Neural progenitor cell (in vitro differentiated cells): Measurements from ENCODE around the gene STRIP1. TPM values are rescaled to one million over a fixed set of nuclear protein-coding genes. Genes with fewer than 3 reads are reported as not detected.
A peak's percentile ranks its signal among the peaks of the same experiment; 100 is the strongest.

Experiments used
- DNase-seq: peaks from one replicate; pipeline ENCODE4 v3.0.0-alpha.2; 2016; ENCODE audit warnings: low spot score
- H2AFZ ChIP-seq: fragments of 200-600 bp; sonication (generic); replicated peaks from 2 replicates; pipeline ENCODE4 v1.6.1; 2016; ENCODE audit warnings: antibody characterized with exemption
- H3F3A ChIP-seq: fragments of 200-600 bp; sonication (generic); 2 replicates; pipeline ENCODE4 v1.6.1; 2016; ENCODE audit warnings: antibody characterized with exemption, low read depth
- H3K27ac ChIP-seq: fragments of 200-600 bp; sonication (generic); 2 replicates; pipeline ENCODE4 v1.5.1; 2016; ENCODE audit warnings: mild to moderate bottlenecking
- H3K27me3 ChIP-seq: fragments of 200-600 bp; sonication (generic); 2 replicates; pipeline ENCODE4 v1.6.1; 2016; ENCODE audit warnings: mild to moderate bottlenecking, moderate library complexity
- H3K36me3 ChIP-seq: fragments of 200-600 bp; sonication (generic); 2 replicates; pipeline ENCODE4 v1.5.1; 2016
- H3K4me1 ChIP-seq: fragments of 200-600 bp; sonication (generic); 2 replicates; pipeline ENCODE4 v1.6.1; 2016; ENCODE audit warnings: mixed run types
- H3K4me2 ChIP-seq: fragments of 200-600 bp; sonication (generic); 2 replicates; pipeline ENCODE4 v1.6.1; 2016
- H3K4me3 ChIP-seq: fragments of 200-600 bp; sonication (generic); 2 replicates; pipeline ENCODE4 v1.5.1; 2016
- H3K79me2 ChIP-seq: fragments of 200-600 bp; sonication (generic); 2 replicates; pipeline ENCODE4 v1.6.1; 2016; ENCODE audit warnings: low read depth
- H3K9ac ChIP-seq: fragments of 200-600 bp; sonication (generic); 2 replicates; pipeline ENCODE4 v1.6.1; 2016
- H3K9me3 ChIP-seq: fragments of 200-600 bp; sonication (generic); 2 replicates; pipeline ENCODE4 v1.5.1; 2016; ENCODE audit warnings: low read depth
- H4K20me1 ChIP-seq: fragments of 200-600 bp; sonication (generic); 2 replicates; pipeline ENCODE4 v1.6.1; 2016; ENCODE audit warnings: low read depth
- H3K27ac Mint-ChIP-seq: 3 replicates; pipeline ENCODE4 v1.8.0; 2021; ENCODE audit warnings: mixed read lengths
- H3K27me3 Mint-ChIP-seq: 2 replicates; pipeline ENCODE4 v1.8.0; 2022; ENCODE audit warnings: low read depth, mild to moderate bottlenecking, inconsistent platforms, moderate library complexity, mixed read lengths; ENCODE audit not compliant: insufficient read depth
- H3K36me3 Mint-ChIP-seq: 3 replicates; pipeline ENCODE4 v1.8.0; 2021; ENCODE audit warnings: mixed read lengths
- H3K4me1 Mint-ChIP-seq: 3 replicates; pipeline ENCODE4 v1.8.0; 2021; ENCODE audit warnings: mixed read lengths
- H3K4me3 Mint-ChIP-seq: 3 replicates; pipeline ENCODE4 v1.8.0; 2021; ENCODE audit warnings: mild to moderate bottlenecking, moderate library complexity, mixed read lengths
- H3K9me3 Mint-ChIP-seq: 3 replicates; pipeline ENCODE4 v1.8.0; 2020; ENCODE audit warnings: mixed read lengths
- CTCF ChIP-seq: fragments of 200-600 bp; sonication (generic); IDR thresholded peaks from 2 replicates; pipeline ENCODE4 v1.5.1; 2017; ENCODE audit warnings: antibody characterized with exemption, mild to moderate bottlenecking
- EZH2 ChIP-seq: fragments of 200-600 bp; sonication (generic); IDR thresholded peaks from 2 replicates; pipeline ENCODE4 v1.6.1; 2017; ENCODE audit warnings: antibody characterized with exemption, mild to moderate bottlenecking, moderate library complexity
- EZH2phosphoT487 ChIP-seq: fragments of 200-600 bp; sonication (generic); IDR thresholded peaks from 2 replicates; pipeline ENCODE4 v1.6.1; 2017; ENCODE audit warnings: antibody characterized with exemption
- total RNA-seq: library from RNA; depleted of rRNA; stranded (reverse); fragments of >200 nt; gene quantifications from 2 replicates; pipeline ENCODE4 v1.2.3, GENCODE V29; 2015; ENCODE audit warnings: low replicate concordance

STRIP1 gene
- total RNA-seq, 1 donor from 2014 or later: 55.0 TPM

- TF ChIP-seq CTCF (no peak), EZH2phosphoT487 (no peak), EZH2 (no peak)
- H3K9me3 Mint-ChIP-seq: no peaks in the 10 kb centered on the region
- Histone ChIP-seq H3K36me3 (no peaks in the 10 kb centered on the region), H3K9me3 (no peaks in the 10 kb centered on the region), H3K4me2 (peak overlapping the region; percentile 96), H3K79me2 (peaks cover 31% of the 10 kb centered on the region), H3F3A (peaks cover 10% of the 10 kb centered on the region), H4K20me1 (peaks cover 29% of the 10 kb centered on the region), H3K27me3 (no peaks in the 10 kb centered on the region), H3K4me1 (peaks cover 9% of the 10 kb centered on the region), H3K9ac (peak overlapping the region; percentile 97), H3K4me3 (peak overlapping the region; percentile 91), H2AFZ (peak overlapping the region; percentile 94), H3K27ac (no peak overlapping the region)
- DNase-seq: no peak
- H3K4me3 Mint-ChIP-seq: peak overlapping the region; percentile 98
- H3K27me3 Mint-ChIP-seq: no peaks in the 10 kb centered on the region
- peaks cover 20% of the 10 kb centered on the region for H3K36me3 Mint-ChIP-seq
- peak overlapping the region; percentile 51 for H3K27ac Mint-ChIP-seq
- H3K4me1 Mint-ChIP-seq: peaks cover 31% of the 10 kb centered on the region
Observed at GRCh38 chr1:110035236-110035752, 870 bp downstream of the STRIP1 start.

- H3K4me1 ChIP-seq: peaks cover 9% of the 10 kb centered on the region
- H3K9ac ChIP-seq: no peak overlapping the region
- Mint-ChIP-seq H3K4me3 (no peak overlapping the region), H3K9me3 (no peaks in the 10 kb centered on the region), H3K27me3 (peaks cover 5% of the 10 kb centered on the region), H3K4me1 (peaks cover 22% of the 10 kb centered on the region), H3K36me3 (peaks cover 33% of the 10 kb centered on the region), H3K27ac (no peak overlapping the region)
- peaks cover 31% of the 10 kb centered on the region for H3K79me2 ChIP-seq
- H3K27ac ChIP-seq: no peak overlapping the region
- H3K27me3 ChIP-seq: no peaks in the 10 kb centered on the region
- peaks cover 29% of the 10 kb centered on the region for H4K20me1 ChIP-seq
- no peak overlapping the region for H2AFZ ChIP-seq
- H3K4me2 ChIP-seq: no peak overlapping the region
- H3K4me3 ChIP-seq: no peak overlapping the region
- DNase-seq: no peak
- peaks cover 7% of the 10 kb centered on the region for H3F3A ChIP-seq
- TF ChIP-seq EZH2phosphoT487: no peak
- no peak for TF ChIP-seq EZH2
- TF ChIP-seq CTCF: no peak
- H3K9me3 ChIP-seq: no peaks in the 10 kb centered on the region
- H3K36me3 ChIP-seq: no peaks in the 10 kb centered on the region
Observed at GRCh38 chr1:110038271-110038670, 3.8 kb downstream of the STRIP1 start.

GRCh38 chr1:110039641-110040040, 5.2 kb downstream of the STRIP1 start:
- DNase-seq: no peak
- H3K36me3 Mint-ChIP-seq: peaks cover 40% of the 10 kb centered on the region
- H3K4me3 Mint-ChIP-seq: no peak overlapping the region
- Histone ChIP-seq H3K4me3 (no peak overlapping the region), H3K9me3 (no peaks in the 10 kb centered on the region), H3F3A (peaks cover 7% of the 10 kb centered on the region), H4K20me1 (peaks cover 29% of the 10 kb centered on the region), H3K27me3 (no peaks in the 10 kb centered on the region), H3K9ac (no peak overlapping the region), H3K79me2 (peaks cover 31% of the 10 kb centered on the region), H3K4me2 (no peak overlapping the region), H2AFZ (no peak overlapping the region), H3K4me1 (peaks cover 9% of the 10 kb centered on the region), H3K36me3 (peaks cover 7% of the 10 kb centered on the region), H3K27ac (no peak overlapping the region)
- H3K9me3 Mint-ChIP-seq: no peaks in the 10 kb centered on the region
- TF ChIP-seq EZH2: no peak
- no peak for TF ChIP-seq EZH2phosphoT487
- peaks cover 5% of the 10 kb centered on the region for H3K27me3 Mint-ChIP-seq
- H3K27ac Mint-ChIP-seq: no peak overlapping the region
- H3K4me1 Mint-ChIP-seq: peaks cover 16% of the 10 kb centered on the region

- H3K9me3 ChIP-seq: no peaks in the 10 kb centered on the region
- H3K4me2 ChIP-seq: no peak overlapping the region
- no peak overlapping the region for H2AFZ ChIP-seq
- peaks cover 22% of the 10 kb centered on the region for H3K79me2 ChIP-seq
- H3K36me3 ChIP-seq: peaks cover 13% of the 10 kb centered on the region
- no peak overlapping the region for H3K27ac ChIP-seq
- H3K4me3 ChIP-seq: no peak overlapping the region
- TF ChIP-seq CTCF (no peak), EZH2phosphoT487 (no peak), EZH2 (no peak)
- no peak for DNase-seq
- Mint-ChIP-seq H3K9me3 (no peaks in the 10 kb centered on the region), H3K27me3 (peaks cover 5% of the 10 kb centered on the region), H3K4me1 (peaks cover 11% of the 10 kb centered on the region), H3K4me3 (no peak overlapping the region), H3K27ac (no peak overlapping the region), H3K36me3 (peaks cover 42% of the 10 kb centered on the region)
- H3K9ac ChIP-seq: no peak overlapping the region
- H3K27me3 ChIP-seq: no peaks in the 10 kb centered on the region
- H4K20me1 ChIP-seq: peaks cover 23% of the 10 kb centered on the region
- peaks cover 8% of the 10 kb centered on the region for H3K4me1 ChIP-seq
- H3F3A ChIP-seq: peaks cover 1% of the 10 kb centered on the region
Observed at GRCh38 chr1:110040548-110040947, 6.1 kb downstream of the STRIP1 start.
